Measurements from ENCODE around the gene ATOH1.
A peak's percentile ranks its signal among the peaks of the same experiment; 100 is the strongest.

ATOH1 gene, protein sequence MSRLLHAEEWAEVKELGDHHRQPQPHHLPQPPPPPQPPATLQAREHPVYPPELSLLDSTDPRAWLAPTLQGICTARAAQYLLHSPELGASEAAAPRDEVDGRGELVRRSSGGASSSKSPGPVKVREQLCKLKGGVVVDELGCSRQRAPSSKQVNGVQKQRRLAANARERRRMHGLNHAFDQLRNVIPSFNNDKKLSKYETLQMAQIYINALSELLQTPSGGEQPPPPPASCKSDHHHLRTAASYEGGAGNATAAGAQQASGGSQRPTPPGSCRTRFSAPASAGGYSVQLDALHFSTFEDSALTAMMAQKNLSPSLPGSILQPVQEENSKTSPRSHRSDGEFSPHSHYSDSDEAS

DNA sequence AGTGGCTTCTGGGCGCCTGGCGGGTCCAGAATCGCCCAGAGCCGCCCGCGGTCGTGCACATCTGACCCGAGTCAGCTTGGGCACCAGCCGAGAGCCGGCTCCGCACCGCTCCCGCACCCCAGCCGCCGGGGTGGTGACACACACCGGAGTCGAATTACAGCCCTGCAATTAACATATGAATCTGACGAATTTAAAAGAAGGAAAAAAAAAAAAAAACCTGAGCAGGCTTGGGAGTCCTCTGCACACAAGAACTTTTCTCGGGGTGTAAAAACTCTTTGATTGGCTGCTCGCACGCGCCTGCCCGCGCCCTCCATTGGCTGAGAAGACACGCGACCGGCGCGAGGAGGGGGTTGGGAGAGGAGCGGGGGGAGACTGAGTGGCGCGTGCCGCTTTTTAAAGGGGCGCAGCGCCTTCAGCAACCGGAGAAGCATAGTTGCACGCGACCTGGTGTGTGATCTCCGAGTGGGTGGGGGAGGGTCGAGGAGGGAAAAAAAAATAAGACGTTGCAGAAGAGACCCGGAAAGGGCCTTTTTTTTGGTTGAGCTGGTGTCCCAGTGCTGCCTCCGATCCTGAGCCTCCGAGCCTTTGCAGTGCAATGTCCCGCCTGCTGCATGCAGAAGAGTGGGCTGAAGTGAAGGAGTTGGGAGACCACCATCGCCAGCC, at the start of gene ATOH1:
Gene ATOH1 (plus strand): TSS at position 422 of the 663 bp plus-strand sequence. CDS start 174 bp downstream, at position 596.
- peak; percentile 45 for DNase-seq

DNA sequence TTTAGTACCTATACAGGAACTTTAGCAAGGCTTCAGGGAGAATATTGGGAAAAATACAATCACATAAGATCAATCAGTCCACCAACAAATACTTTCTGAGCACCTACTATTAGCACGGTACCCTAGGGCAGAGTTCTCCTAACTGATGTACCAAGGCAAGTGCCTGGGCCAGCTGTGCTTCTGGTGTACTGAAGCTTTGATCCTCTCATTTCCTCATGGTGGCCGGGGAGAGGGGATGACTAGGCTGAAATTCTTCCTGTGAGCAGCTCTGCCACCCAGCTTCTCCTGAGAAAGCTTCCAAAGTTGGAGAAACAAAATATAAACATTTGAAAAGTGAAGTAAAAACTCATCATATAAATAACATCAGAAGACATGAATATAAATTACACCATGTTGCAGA, 49.3 kb upstream of the ATOH1 start:
- no peak for DNase-seq

DNA sequence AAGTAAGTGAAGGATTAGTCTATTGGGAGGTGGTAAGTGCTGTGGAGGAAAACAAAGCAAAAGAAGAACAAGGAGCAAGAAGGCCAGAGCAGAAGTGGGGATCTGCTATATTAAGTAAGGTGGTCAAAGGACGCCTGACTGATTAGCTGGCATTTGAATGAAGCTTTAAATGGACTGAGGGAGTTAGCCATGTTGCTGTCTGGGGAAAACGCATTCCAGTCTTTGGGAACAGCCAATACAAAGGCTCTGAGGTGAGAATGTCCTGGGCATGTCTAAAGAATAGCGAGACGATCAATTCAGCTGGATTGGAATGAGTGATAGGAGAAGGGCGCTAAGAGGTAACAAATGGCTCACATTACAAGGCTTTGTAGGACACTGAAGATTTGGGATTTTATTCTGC, 48.5 kb upstream of the ATOH1 start:
- no peak for DNase-seq

DNA sequence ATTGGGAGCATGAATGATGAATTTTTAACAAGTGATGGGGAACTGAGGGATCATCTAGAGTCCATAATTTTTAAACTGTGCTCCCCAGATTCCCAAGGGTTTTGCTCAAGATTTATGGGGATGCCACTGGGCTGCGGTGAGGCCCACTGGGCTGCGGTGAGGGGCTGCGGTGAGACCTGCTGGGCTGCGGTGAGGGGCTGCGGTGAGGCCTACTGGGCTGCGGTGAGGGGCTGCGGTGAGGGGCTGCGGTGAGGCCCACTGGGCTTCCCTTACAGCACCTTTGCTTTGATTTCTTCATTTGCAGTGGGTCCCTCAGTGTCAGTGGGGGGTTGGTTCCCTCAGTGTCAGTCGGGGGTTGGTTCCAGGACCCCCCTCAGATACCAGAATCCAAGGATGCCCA, 47.4 kb upstream of the ATOH1 start:
- no peak for DNase-seq

DNA sequence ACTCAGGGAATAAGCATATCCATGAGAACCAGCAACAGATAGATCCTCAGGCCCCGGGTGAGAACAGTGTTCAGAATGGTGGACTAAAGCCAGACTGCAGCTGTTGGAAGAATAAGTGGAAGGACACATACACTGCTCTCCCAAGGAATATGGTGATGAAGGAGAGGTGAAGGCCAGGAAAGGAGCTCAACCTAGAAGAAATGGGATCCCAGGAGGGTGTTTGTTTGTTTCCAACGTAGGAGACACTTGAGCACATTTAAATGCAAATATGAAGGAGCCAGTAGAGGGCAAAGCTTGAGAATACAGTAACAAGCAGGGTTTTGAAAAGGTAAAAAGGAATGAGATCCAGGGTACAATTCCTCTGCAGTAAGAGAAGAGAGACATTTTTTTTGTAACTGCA, 42.4 kb upstream of the ATOH1 start:
- DNase-seq: no peak

DNA sequence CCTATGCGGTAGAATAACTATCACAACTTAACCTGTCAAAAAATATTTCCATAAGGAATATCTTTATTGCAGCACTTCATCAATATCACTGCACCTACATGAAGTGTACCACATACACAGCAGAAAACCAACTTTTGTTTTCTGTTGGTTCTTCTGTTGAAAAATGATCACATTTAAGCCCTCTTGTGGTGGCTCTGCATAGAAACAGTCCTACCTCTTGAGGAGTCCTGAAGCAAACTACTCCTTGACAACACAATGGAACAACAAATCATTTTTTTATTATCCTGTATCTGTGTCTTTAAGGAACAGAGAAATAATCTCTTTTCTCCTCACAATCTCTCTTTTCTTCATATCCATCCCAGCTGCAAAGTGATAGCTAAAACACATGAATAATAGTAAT, 39.8 kb upstream of the ATOH1 start:
- no peak for DNase-seq

DNA sequence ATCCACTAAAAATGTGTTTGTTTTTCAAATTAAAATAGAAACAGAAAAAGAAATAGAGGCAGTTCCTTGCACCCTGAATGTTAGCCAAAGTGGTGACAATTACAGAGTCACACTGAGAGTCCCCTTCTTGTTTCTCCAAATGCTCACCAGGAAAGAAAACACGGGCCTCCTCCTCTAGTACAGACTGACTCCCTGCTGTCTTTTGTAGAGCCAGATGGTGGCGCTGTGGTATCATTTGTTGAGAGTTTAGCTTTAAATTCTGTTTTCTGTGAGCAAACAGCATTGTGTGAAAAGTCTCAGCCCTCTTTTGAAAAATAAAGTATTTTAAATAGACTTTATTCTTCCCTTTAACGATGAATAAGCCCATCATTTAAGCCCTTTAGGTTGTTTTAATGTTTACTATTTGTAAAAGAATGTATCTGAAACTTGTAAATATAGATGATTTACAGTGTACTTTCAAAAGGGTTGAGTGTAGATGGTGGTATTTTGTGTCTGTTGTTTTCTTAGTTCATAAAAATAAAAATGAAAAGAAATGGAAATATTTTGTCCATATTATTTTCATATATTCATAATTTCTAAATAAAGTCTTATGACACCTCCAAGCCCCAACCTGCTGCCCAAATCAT, 36.9 kb upstream of the ATOH1 start:
- DNase-seq: peak; percentile 56

DNA sequence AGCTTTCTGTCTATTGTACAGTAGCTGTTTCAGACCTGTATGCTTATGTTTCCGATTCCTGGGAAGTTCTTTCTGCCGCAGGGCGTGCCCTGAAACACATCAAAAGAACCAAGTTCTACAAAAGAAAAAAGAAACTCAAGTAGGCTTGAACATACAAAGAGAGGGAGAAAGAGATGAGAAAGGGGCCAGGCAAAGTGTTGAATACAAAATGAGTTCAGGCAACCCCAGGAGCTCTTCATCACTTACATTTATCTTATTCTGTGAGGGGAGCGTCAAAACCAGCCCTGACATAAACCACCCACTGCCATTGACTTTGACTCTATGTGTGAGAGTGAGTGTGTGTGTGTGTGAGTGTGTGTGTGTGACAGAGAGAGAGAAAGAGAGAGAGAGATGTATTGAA, 26.5 kb upstream of the ATOH1 start:
- no peak for DNase-seq

DNA sequence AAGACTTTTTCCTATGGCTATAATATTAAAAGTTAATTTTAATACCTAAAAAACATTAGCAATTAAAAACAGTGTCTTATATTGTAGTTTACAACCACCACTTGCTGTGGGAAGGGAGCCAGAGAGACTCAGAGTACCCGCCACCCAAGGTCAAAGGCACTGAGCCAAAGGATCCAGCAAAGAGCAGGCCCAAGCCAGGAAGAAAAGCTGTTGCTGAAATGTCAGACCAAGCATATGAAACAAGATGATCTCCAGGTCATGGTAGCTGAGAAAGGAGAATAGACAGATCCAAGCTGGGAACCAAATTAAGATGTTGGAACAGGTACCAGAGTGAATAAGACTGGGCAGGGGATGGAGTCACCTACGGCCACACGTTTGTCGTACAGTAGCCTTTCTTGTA, 18.8 kb upstream of the ATOH1 start:
- no peak for DNase-seq

DNA sequence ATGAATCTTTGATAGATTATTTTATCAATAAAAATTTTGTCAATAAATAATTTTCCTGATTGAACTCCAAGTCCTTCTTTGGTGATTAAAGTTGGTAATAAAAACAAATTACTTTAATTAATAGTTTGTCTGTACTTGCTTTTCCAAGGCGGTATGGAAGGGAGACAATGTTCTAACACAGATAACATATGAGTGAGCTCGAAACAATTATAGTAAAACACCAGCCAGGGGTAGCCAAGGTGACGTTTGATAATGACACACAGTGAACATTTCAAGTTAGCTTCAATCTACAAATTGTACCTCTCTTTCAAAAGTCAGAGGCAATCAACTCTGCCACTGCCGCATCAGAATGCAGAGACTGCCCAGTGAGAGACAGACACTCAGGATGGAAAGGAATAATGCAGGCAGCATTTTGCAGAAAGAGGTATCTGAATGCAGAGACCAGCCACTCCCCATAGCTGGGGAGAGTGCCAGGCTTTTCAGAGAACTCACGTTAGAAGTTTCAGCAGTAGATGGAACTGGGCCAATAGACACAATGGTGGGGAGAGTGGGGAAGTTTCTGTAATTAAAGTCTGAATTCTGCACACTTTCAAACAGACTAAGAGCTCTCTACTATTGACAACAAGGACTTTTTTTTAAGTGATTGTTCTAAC, 18.1 kb upstream of the ATOH1 start:
- DNase-seq: peak; percentile 10

DNA sequence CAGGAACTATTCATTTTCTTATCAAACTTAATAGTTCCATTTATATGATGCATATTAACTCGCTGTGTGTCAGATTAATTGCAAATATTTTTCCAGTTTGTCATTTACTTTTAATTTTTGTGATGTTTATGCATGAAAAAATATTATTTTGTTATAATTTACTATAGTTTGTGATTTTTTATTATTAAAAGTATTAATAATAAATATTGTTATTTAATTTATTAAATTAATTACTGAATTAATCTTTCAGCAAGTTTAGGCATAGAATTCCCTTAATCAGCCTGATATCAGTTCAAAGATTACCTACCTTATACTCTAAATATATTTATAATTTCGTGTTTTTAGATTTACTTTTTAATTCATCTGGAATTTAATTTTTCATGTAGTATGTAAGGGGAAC, 15.5 kb upstream of the ATOH1 start:
- DNase-seq: no peak

DNA sequence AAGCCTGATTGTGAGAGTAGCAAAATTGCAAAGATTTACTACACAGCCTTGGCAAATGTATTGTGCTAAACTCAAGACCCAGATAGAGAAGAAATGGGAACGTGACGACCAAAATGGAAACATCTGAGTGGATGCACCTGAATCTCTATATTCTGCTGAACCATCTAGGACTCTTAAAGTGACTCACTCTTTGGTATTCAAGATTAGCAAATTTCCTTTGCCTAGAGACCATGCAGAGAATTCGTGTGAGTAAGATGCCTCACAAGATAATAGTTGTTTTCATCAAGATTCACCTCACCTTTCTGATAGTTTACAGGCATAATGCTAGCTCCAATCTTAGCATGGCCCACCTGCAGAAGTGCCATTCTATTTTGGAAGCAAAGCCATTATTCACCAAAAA, 14.4 kb upstream of the ATOH1 start:
- no peak for DNase-seq

DNA sequence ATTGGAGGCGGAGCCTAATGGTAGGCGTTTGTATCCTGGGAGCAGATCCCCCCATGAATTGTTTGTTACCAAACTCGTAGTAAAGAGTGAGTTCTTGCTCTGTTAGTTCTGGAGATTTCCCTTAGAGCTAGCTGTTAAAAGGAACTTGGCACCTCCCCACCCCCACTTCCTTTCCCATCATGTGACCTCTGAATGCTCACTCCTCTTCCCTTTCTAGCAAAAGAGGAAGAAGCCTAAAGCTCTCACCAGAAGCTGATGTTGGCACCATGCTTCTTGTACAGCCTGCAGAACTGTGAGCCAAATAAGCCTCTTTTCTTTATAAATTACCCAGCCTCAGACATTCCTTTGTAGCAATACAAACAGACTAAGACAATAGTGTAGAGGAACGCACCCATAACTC, 13.8 kb upstream of the ATOH1 start:
- no peak for DNase-seq

DNA sequence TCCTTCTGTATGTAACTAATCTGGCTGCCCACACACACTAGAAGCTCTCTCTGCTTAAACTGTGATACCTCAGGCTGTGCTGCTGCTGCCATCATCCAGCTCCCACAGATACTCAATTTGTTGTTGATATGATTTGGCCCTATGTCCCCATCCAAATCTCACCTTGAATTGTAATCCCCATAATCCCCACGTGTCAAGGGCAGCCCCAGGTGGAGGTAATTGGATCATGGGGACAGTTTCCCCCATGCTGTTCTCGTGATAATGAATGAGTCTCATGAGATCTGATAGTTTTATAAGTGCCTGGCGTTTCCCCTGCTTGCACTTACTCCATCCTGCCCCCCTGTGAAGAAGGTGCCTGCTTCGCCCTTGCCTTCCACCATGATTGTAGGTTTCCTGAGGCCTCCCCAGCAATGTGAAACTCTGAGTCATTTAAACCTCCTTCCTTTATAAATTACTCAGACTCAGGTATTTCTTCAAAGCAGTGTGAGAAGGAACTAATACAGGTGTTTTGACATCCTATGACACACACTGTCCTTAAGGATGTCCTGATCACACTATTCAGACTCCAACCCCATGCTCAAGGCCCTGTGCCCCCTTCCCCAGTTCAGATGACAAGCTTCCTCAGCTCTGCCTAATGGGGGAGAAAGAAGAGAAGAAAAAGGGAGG, 2.9 kb upstream of the ATOH1 start:
- no peak for DNase-seq

DNA sequence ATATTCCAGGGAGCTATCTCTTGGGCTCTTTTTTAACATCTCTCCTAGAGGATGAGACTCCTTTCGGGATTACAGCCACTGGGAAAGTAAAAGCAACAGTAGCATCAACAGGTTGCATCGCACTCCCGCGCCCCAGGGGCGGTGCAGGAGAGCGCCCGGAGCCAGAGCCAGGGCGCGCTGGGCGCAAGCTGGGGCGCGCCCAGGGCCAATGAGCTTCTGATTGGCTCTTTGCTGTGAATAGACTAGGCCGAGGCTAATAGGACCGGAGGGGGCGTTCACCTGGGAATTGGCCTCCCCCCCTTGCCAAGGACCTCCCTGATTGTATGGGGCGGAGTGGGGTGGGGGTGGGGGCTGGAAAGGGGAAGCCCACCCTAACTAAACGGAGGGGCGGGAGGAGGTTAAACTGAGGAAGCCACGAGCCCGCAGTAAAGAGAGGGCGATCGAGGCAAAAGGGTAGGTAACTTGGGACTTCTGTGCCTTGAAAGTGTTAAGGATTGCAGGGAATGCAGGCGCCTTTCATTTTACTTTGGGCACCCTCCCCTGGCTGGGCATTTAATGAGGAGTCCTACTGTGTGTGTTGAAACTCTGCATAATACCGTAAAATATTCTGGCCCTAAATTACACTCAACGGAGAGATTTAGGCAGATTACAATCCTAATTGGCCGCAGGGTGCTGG, 1.1 kb upstream of the ATOH1 start:
- peak; percentile 8 for DNase-seq

DNA sequence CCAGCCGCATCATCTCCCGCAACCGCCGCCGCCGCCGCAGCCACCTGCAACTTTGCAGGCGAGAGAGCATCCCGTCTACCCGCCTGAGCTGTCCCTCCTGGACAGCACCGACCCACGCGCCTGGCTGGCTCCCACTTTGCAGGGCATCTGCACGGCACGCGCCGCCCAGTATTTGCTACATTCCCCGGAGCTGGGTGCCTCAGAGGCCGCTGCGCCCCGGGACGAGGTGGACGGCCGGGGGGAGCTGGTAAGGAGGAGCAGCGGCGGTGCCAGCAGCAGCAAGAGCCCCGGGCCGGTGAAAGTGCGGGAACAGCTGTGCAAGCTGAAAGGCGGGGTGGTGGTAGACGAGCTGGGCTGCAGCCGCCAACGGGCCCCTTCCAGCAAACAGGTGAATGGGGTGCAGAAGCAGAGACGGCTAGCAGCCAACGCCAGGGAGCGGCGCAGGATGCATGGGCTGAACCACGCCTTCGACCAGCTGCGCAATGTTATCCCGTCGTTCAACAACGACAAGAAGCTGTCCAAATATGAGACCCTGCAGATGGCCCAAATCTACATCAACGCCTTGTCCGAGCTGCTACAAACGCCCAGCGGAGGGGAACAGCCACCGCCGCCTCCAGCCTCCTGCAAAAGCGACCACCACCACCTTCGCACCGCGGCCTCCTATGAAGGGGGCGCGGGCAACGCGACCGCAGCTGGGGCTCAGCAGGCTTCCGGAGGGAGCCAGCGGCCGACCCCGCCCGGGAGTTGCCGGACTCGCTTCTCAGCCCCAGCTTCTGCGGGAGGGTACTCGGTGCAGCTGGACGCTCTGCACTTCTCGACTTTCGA, 654 bp downstream of the ATOH1 start:
- peak; percentile 13 for DNase-seq

DNA sequence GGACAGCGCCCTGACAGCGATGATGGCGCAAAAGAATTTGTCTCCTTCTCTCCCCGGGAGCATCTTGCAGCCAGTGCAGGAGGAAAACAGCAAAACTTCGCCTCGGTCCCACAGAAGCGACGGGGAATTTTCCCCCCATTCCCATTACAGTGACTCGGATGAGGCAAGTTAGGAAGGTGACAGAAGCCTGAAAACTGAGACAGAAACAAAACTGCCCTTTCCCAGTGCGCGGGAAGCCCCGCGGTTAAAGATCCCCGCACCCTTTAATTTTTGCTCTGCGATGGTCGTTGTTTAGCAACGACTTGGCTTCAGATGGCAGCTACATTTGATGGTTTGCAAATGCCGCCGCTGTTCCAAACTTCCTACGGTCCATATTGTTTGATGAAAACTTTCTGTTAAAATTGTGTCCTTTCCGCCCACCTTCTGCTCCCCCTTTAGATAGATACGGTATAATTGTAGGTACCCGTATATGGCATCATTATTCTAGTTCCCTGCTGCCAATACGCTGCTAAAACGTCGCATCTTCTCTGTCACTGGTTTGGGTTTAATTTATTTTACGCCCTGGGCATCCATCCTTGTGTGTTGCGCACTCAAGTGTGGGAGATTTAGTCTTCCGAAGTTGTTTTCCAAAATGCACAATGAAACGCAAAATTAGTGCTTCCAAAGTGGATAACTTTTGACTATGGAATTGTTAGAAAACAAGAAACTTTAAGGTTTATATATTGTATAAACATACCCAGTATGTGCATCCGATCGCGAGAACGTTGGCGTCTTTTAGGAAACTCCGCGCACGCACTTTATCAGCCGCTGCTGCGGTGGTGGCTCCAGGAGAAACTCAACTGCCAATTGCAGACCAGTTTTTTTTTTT, 1.5 kb downstream of the ATOH1 start:
- no peak for DNase-seq

DNA sequence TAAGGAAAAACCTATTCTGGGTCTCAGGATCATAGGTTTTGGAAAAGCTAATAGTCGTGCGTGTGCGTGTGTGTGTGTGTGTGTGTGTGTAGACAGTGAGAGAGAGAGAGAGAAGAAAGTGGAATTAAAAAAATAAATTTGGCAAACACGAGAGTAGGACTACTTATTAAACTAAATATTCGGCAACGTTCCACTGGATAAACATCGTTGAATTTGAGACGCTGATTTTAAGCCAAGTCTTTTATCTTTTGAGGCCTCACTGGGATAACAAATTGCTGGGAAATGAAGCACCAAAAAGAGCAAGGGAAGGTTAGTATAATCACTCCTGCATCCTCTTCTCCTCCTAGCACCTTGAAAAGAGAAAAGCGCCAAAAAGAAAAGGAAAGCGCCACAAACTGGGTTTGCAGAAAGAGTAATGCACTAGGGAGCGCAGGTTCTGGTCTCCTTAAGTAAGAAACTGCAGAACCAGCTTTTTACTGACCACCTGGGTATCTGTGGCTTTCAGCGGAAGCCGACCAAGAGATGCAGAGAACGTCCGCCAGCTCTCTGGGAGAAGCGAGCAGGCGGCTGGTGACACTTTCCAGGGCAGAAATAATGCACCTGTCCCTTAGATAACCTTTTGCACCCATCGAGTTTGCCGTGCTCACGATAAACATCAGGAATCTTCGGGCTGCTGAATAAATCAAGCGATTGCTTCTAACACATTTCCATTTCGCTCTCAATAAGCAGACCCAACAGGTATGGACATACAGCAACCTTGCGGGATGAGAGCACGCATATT, 3.4 kb downstream of the ATOH1 start:
- DNase-seq: no peak

DNA sequence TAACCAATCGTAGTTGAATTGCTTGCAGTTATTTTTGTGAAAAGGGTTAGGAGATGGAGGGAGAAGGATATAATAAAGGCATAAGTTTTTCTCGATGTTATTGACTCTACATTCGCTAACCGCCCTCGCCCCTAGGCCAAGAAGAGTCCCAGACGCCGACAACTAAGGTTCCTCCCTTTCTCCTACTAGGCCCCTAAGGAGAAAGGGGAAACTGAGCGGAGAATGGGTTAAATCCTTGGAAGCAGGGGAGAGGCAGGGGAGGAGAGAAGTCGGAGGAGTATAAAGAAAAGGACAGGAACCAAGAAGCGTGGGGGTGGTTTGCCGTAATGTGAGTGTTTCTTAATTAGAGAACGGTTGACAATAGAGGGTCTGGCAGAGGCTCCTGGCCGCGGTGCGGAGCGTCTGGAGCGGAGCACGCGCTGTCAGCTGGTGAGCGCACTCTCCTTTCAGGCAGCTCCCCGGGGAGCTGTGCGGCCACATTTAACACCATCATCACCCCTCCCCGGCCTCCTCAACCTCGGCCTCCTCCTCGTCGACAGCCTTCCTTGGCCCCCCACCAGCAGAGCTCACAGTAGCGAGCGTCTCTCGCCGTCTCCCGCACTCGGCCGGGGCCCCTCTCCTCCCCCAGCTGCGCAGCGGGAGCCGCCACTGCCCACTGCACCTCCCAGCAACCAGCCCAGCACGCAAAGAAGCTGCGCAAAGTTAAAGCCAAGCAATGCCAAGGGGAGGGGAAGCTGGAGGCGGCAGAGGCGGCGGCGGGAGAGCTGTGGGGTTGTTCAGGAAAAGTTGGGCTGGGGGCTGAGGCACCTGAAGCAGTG, 5.9 kb downstream of the ATOH1 start:
- DNase-seq: no peak

All from NCI-H345 (cell line).